Measurements from ENCODE around the gene HEMK1. TPM values are rescaled to one million over a fixed set of nuclear protein-coding genes. Genes with fewer than 3 reads are reported as not detected.

The HEMK1 gene
- total RNA-seq, 3 donors from 2014 or later, result 19.7 to 29.9 (median 22.6) TPM

GRCh38 chr3:50592568-50592967 is 23.2 kb downstream of the HEMK1 start:
- H3K4me1 ChIP-seq (ENCODE audit: low read depth), result peaks cover 12% of the 10 kb centered on the region
- no peak for TF ChIP-seq CTCF (IDR thresholded peaks at IDR 0.05)
- peak; percentile 68 for ATAC-seq
- intact Hi-C loops (cut with DNase I, micrococcal nuclease), result no loop called here
- no peak overlapping the region for H3K4me3 ChIP-seq
- no peaks in the 10 kb centered on the region for H3K36me3 ChIP-seq (ENCODE audit: low read depth)
- no peaks in the 10 kb centered on the region for H3K9me3 ChIP-seq
- peak in 2 of 3 donors; percentile 59 to 61 for DNase-seq

DNA sequence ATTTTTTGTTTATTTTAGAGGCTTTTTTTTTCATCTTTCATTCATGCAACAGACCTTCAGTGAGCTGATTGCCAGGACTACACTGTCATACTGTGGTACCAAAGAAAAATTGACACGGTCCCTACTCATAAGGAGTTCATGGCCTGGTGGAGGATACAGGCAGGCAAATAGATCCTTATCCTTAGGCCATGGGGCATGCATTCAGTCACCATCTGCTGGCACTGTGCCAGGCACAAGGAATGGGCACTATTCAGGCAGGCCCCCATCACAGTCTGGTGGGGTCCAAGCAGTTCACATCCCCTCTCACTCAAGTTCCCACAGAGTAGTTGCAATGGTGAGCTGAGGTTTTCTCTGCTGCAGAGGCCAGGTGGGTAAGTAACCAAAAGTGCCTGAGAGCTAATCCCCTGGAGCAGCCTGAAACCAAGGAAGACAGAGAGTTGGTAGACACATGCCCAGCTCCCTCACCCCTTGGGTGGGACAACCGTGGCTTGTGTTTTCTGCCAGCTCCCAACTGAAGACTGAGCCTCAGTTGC is 25.0 kb downstream of the HEMK1 start:
- DNase-seq (no peak), ATAC-seq (no peak)
- TF ChIP-seq CTCF (IDR thresholded peaks at IDR 0.05), result no peak
- H3K9me3 ChIP-seq, result no peaks in the 10 kb centered on the region
- H3K4me3 ChIP-seq, result no peak overlapping the region
- no peaks in the 10 kb centered on the region for H3K36me3 ChIP-seq (ENCODE audit: low read depth)
- intact Hi-C loops (cut with DNase I, micrococcal nuclease), result no loop called here
- peaks cover 12% of the 10 kb centered on the region for H3K4me1 ChIP-seq (ENCODE audit: low read depth)

GRCh38 chr3:50599115-50599715 is 29.9 kb downstream of the HEMK1 start:
- TF ChIP-seq CTCF (IDR thresholded peaks at IDR 0.05), result no peak
- ATAC-seq (no peak), DNase-seq (peak in 1 of 3 donors; percentile 33)
- intact Hi-C loops (cut with DNase I, micrococcal nuclease), result no loop called here
- H3K9me3 ChIP-seq, result no peaks in the 10 kb centered on the region
- no peak overlapping the region for H3K4me3 ChIP-seq
- no peaks in the 10 kb centered on the region for H3K36me3 ChIP-seq (ENCODE audit: low read depth)
- peaks cover 43% of the 10 kb centered on the region for H3K4me1 ChIP-seq (ENCODE audit: low read depth)

DNA sequence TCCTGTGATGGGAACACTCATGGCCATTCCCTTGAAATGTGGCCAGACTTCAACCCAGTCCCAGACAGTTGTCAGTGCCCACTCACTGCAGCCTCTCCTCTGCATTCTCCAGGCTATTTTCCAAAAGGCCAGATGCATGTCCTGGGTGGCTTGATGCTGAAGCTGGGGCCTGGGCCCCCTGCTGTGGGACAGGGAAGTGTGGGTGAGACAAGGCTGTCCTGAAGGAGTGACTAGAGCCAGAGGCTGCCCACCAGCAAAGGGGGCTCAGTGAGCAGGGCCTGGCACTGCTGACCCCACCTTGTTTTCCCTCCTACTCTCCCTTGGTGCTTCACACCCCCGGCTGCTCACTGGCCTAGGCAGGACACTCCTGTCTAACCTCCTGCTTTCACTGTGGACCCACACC is 30.4 kb downstream of the HEMK1 start:
- TF ChIP-seq CTCF (IDR thresholded peaks at IDR 0.05), result no peak
- DNase-seq (peak in 1 of 3 donors; percentile 56), ATAC-seq (no peak)
- H3K4me3 ChIP-seq, result no peak overlapping the region
- intact Hi-C loops (cut with DNase I, micrococcal nuclease), result no loop called here
- H3K9me3 ChIP-seq, result no peaks in the 10 kb centered on the region
- no peaks in the 10 kb centered on the region for H3K36me3 ChIP-seq (ENCODE audit: low read depth)
- peaks cover 43% of the 10 kb centered on the region for H3K4me1 ChIP-seq (ENCODE audit: low read depth)

DNA sequence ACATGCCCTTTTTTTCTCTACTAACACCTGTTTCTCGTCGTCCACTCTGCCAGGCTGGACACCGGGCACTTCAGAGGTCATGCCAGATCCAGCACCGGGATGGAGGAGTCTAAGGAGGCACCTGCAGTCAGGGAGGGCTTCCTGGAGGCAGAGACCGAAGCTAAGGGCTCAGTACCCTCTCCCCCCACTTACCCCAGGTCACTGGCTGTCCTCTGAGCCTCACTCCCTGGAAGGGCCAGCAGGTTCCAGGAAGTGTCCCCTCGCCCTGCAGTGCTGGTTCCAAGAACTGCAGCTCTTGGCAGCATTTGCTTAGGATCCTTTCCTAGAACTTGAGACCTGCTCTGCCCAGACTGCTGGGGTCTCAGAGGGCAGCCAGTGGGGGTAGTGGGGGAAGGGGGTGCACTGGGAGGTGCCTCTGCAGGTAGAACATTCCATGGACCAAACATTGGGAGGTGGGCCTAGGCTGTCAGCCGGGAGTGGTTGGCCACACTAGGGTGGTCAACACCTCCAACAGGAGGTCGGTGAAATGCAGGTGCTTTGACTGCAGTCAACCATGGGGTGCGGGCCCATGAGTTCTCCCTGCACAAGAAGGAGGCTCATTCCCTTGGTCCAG is 30.9 kb downstream of the HEMK1 start:
- no peak overlapping the region for H3K4me3 ChIP-seq
- no peak for TF ChIP-seq CTCF (IDR thresholded peaks at IDR 0.05)
- no peak for ATAC-seq
- DNase-seq, result peak in 1 of 3 donors; percentile 55
- no peaks in the 10 kb centered on the region for H3K36me3 ChIP-seq (ENCODE audit: low read depth)
- no peaks in the 10 kb centered on the region for H3K9me3 ChIP-seq
- intact Hi-C loops (cut with DNase I, micrococcal nuclease), result no loop called here
- peaks cover 43% of the 10 kb centered on the region for H3K4me1 ChIP-seq (ENCODE audit: low read depth)

Measured in mucosa of descending colon (tissue), 3 donors.